Sigmoid colon (tissue), 4 donors: Measurements from ENCODE around the gene PAX4.
"Not testable (repeated sequence)": the region's sequence is repeated elsewhere in the genome, so short reads cannot be mapped to it uniquely, and the experiment has no call there.

ENCODE experiments used
- CTCF ChIP-seq, 4 experiments: fragments of 450-650 bp in 3 of 4; fragments of 200-600 bp in 1 of 4; IDR thresholded peaks; one replicate each; pipeline ENCODE4 v1.5.1; 2016 to 2019; ENCODE audit warnings: antibody characterized with exemption in 4 of 4, mild to moderate bottlenecking in 3 of 4, moderate library complexity in 2 of 4
- EP300 ChIP-seq, 4 donors: sonication (generic); formaldehyde crosslinking; IDR thresholded peaks; one replicate each; pipeline ENCODE4 v1.6.1; 2017; ENCODE audit warnings: antibody characterized with exemption in 4 of 4
- POLR2A ChIP-seq, 2 donors: fragments of 450-650 bp; IDR thresholded peaks; one replicate each; pipeline ENCODE4 v1.6.1; 2016; ENCODE audit warnings: antibody characterized with exemption in 2 of 2, mild to moderate bottlenecking in 2 of 2, moderate library complexity in 2 of 2

- not testable (repeated sequence) for TF ChIP-seq CTCF, EP300, POLR2A (IDR thresholded peaks at IDR 0.05)
These were observed 49.9 kb downstream of the PAX4 start for GRCh38 chr7:127568034-127568433.
